A549 (cell line): ENCODE data around the gene SYPL1. TPM values are rescaled to one million over a fixed set of nuclear protein-coding genes. Genes with fewer than 3 reads are reported as not detected.

Source experiments
- ATAC-seq, 2 experiments: fragments of 200-7000 bp in 1 of 2; fragments of >200 bp in 1 of 2; cut with Nextera tagmentation in 1 of 2; cut with Tn5 transposase in 1 of 2; 3 replicates each; pipeline versions ENCODE4 v1.8.0 to v1.9.1; 2018 to 2020; ENCODE audit warnings: mild to moderate bottlenecking in 1 of 2, moderate library complexity in 1 of 2
- CTCF ChIA-PET: fragments of 300-600 bp; sonication (Branson Sonifier 250); formaldehyde crosslinking; extraction: SDS; loops from one replicate; lab custom pipeline; 2021; ENCODE audit warnings: antibody characterized with exemption, inconsistent platforms; lab: Yijun Ruan, JAX
- POLR2A ChIA-PET: fragments of 350-600 bp; formaldehyde crosslinking; extraction: SDS; loops from one replicate; lab custom pipeline; 2021; ENCODE audit warnings: antibody characterized with exemption, inconsistent platforms; lab: Yijun Ruan, JAX
- DNase-seq, 2 experiments: peaks; one replicate each; pipeline versions ENCODE4 v3.0.0 to v3.0.0-alpha.2; 2011 to 2016; ENCODE audit warnings: low read depth in 1 of 2, low spot score in 1 of 2
- FAIRE-seq: peaks from 2 replicates; lab custom pipeline; 2011; peaks lifted over from hg19 to GRCh38; lab: Jason Lieb, UNC
- H3K27ac ChIP-seq, 2 experiments: fragments of >200 bp; sonication (Bioruptor Twin); formaldehyde crosslinking; 3 replicates each; pipeline ENCODE4 v1.5.1; 2016 to 2017
- H3K4me1 ChIP-seq: fragments of >200 bp; sonication (Bioruptor Twin); formaldehyde crosslinking; 3 replicates; pipeline ENCODE4 v1.6.1; 2016
- H3K4me2 ChIP-seq: fragments of >200 bp; sonication (Bioruptor Twin); formaldehyde crosslinking; 3 replicates; pipeline ENCODE4 v1.6.1; 2016
- H3K4me3 ChIP-seq: fragments of >200 bp; sonication (Bioruptor Twin); formaldehyde crosslinking; 3 replicates; pipeline ENCODE4 v1.5.1; 2016
- H3K9me3 ChIP-seq: fragments of >200 bp; sonication (Bioruptor Twin); formaldehyde crosslinking; 3 replicates; pipeline ENCODE4 v1.6.1; 2016
- CEBPB ChIP-seq, 2 experiments: fragments of >200 bp in 1 of 2; sonication (Bioruptor Twin) in 1 of 2; formaldehyde crosslinking in 1 of 2; IDR thresholded peaks; 2 replicates each; pipeline ENCODE4 v1.6.1; 2012 to 2016
- CHD2 ChIP-seq: fragments of 150-350 bp; IDR thresholded peaks from 2 replicates; pipeline ENCODE4 v1.6.1; 2014; ENCODE audit warnings: low read length; ENCODE audit not compliant: partially characterized antibody
- EP300 ChIP-seq, 2 experiments: fragments of >200 bp; sonication (Bioruptor Twin); formaldehyde crosslinking; IDR thresholded peaks; 2 replicates in 1 of 2; 3 replicates in 1 of 2; pipeline ENCODE4 v1.6.1; 2016 to 2017
- ESRRA ChIP-seq: fragments of 150-350 bp; IDR thresholded peaks from 2 replicates; pipeline ENCODE4 v1.6.1; 2014; ENCODE audit warnings: mild to moderate bottlenecking, low read length, borderline replicate concordance
- FOXS1 ChIP-seq: fragments of 250-450 bp; sonication (Bioruptor Pico); IDR thresholded peaks from 2 replicates; pipeline ENCODE4 v1.5.0; 2020; ENCODE audit warnings: mild to moderate bottlenecking, moderate library complexity
- GATA3 ChIP-seq: IDR thresholded peaks from 2 replicates; pipeline ENCODE4 v1.6.1; 2012; ENCODE audit warnings: borderline replicate concordance
- HDAC2 ChIP-seq: fragments of 200-600 bp; sonication (generic); IDR thresholded peaks from 2 replicates; pipeline ENCODE4 v1.6.1; 2016
- HOXA7 ChIP-seq: fragments of 250-450 bp; sonication (Bioruptor Pico); IDR thresholded peaks from 2 replicates; pipeline ENCODE4 v1.5.0; 2020; ENCODE audit warnings: mild to moderate bottlenecking, moderate library complexity
- HOXB13 ChIP-seq: fragments of 250-450 bp; sonication (Bioruptor Pico); IDR thresholded peaks from 2 replicates; pipeline ENCODE4 v1.5.0; 2020; ENCODE audit warnings: low read depth, mild to moderate bottlenecking, moderate library complexity
- JUNB ChIP-seq: fragments of >200 bp; sonication (Bioruptor Twin); formaldehyde crosslinking; IDR thresholded peaks from 2 replicates; pipeline ENCODE4 v1.6.1; 2016
- MAFK ChIP-seq: fragments of 450-650 bp; IDR thresholded peaks from 2 replicates; pipeline ENCODE4 v1.6.1; 2014; ENCODE audit not compliant: partially characterized antibody
- MAZ ChIP-seq: fragments of 150-350 bp; IDR thresholded peaks from 2 replicates; pipeline ENCODE4 v1.6.1; 2014; ENCODE audit warnings: antibody characterized with exemption, low read depth, low read length, borderline replicate concordance
- MYC ChIP-seq: IDR thresholded peaks from 2 replicates; pipeline ENCODE4 v1.6.1; 2012; ENCODE audit warnings: mild to moderate bottlenecking, inconsistent platforms, low read length, improper control_type of control experiment, borderline replicate concordance
- PHF8 ChIP-seq: fragments of 200-600 bp; sonication (generic); IDR thresholded peaks from 2 replicates; pipeline ENCODE4 v1.6.1; 2016; ENCODE audit warnings: low read depth, mild to moderate bottlenecking, antibody characterized with exemption, moderate library complexity, borderline replicate concordance
- POLR2A ChIP-seq: IDR thresholded peaks from 2 replicates; pipeline ENCODE4 v1.6.1; 2012; ENCODE audit warnings: mild to moderate bottlenecking, low read length
- RFX5 ChIP-seq: fragments of 450-650 bp; IDR thresholded peaks from 2 replicates; pipeline ENCODE4 v1.7.1; 2014; ENCODE audit warnings: antibody characterized with exemption, mild to moderate bottlenecking, moderate library complexity
- RNF2 ChIP-seq: fragments of 200-600 bp; sonication (generic); IDR thresholded peaks from 2 replicates; pipeline ENCODE4 v1.6.1; 2016; ENCODE audit warnings: low read depth, mild to moderate bottlenecking, antibody characterized with exemption, moderate library complexity, borderline replicate concordance
- SREBF2 ChIP-seq: fragments of 450-650 bp; IDR thresholded peaks from 2 replicates; pipeline ENCODE4 v1.6.1; 2014; ENCODE audit warnings: mild to moderate bottlenecking, moderate library complexity
- TFCP2L1 ChIP-seq: fragments of 250-450 bp; sonication (Bioruptor Pico); IDR thresholded peaks from 2 replicates; pipeline ENCODE4 v1.5.0; 2021; ENCODE audit warnings: mild to moderate bottlenecking
- TP53 ChIP-seq: fragments of 250-450 bp; sonication (Bioruptor Pico); IDR thresholded peaks from 2 replicates; pipeline ENCODE4 v1.5.0; 2021; ENCODE audit warnings: mild to moderate bottlenecking, moderate library complexity
- ZC3H11A ChIP-seq: fragments of 450-650 bp; IDR thresholded peaks from 2 replicates; pipeline ENCODE4 v1.6.1; 2014; ENCODE audit warnings: antibody characterized with exemption, mild to moderate bottlenecking
- ZFP36 ChIP-seq: fragments of 450-650 bp; IDR thresholded peaks from 2 replicates; pipeline ENCODE4 v1.6.1; 2014; ENCODE audit warnings: borderline replicate concordance; ENCODE audit not compliant: partially characterized antibody
- WGBS: methylation state at CpG from one replicate; pipeline ENCODE4 v1.1.6; 2017; ENCODE audit errors: missing lambda C conversion rate; 5-methylcytosine and 5-hydroxymethylcytosine counted together
- polyA plus RNA-seq, 4 experiments: library from polyadenylated mRNA; depleted of rRNA in 3 of 4; stranded (reverse); fragments of >200 nt; fragmentation: RNase III in 1 of 4; extraction: RNeasy Plus Mini Kit Qiagen cat#74134 plus additional on column Dnase treatment in 1 of 4; gene quantifications; 2 replicates in 3 of 4; 3 replicates in 1 of 4; pipeline ENCODE4 v1.2.3, GENCODE V29; 2011 to 2017
- TF ChIP-seq, protein P1 (sequence below): fragments of 450-650 bp; IDR thresholded peaks from 2 replicates; pipeline ENCODE4 v1.6.1; 2014; ENCODE audit warnings: antibody characterized with exemption
- TF ChIP-seq, protein P2 (sequence below): fragments of 250-450 bp; sonication (Bioruptor Pico); IDR thresholded peaks from 2 replicates; pipeline ENCODE4 v1.5.0; 2020; ENCODE audit warnings: low read depth, mild to moderate bottlenecking, moderate library complexity
- TF ChIP-seq, protein P3 (sequence below): fragments of >200 bp; sonication (Bioruptor Twin); formaldehyde crosslinking; IDR thresholded peaks from 3 replicates; pipeline ENCODE4 v1.6.1; 2016

SYPL1 gene
- polyA plus RNA-seq, 2 of the 4 experiments (the other 2 are of a cell fraction): 102 to 131 TPM

DNA sequence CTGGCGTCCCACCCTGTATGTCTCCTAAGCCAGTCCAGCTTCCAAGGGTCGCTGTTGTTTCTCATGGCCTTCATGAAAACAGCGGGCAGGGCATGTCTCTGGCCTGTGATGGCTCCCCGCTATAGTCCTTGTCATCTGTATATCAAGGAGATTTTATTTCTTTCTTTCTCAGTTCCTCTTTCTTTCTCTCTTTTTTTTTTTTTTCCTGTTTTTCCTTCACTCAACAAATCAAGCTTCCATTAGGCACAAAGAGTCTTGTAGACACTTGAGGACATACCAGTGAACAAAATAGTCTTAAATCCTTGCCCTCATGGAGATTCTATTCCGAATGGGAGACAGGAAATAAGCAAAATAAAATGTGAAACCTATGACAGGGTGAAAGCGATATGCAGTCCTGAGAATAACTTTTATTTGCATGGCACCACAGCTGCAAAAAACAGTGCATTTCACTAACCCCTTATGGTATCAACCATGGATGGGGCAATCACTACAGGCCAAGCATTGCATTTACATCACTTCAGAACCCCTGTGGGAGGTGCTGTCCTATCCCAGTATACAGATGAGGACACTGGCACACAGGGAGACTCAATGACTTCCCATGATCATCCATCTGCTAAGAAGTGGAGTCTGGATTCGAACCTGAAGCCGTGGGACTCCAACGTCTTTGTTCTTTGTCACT, 50.7 kb downstream of the SYPL1 start:
- no peak overlapping the region for H3K4me2 ChIP-seq
- ChIA-PET POLR2A (no interaction called here), CTCF (interaction anchor here (0.5 to 17.2 kb wide), 6 partner anchors 19 to 530 kb away, joined by 3 to 487 read pairs (median 3); no protein-coding TSS in a partner anchor)
- no peak overlapping the region for H3K27ac ChIP-seq
- peaks cover 31% of the 10 kb centered on the region for H3K4me1 ChIP-seq
- H3K9me3 ChIP-seq: no peaks in the 10 kb centered on the region
- no peak overlapping the region for H3K4me3 ChIP-seq
- no peak for FAIRE-seq
- 87% methylated on average over 9 of the region's 9 CpGs for WGBS
- ATAC-seq: no peak
- no peak for DNase-seq
- no peak for TF ChIP-seq HOXB13 (CRISPR knock-in tag)
- TF ChIP-seq MYC: no peak
- no peak for TF ChIP-seq POLR2A
- no peak for TF ChIP-seq CHD2
- no peak for TF ChIP-seq HDAC2

DNA sequence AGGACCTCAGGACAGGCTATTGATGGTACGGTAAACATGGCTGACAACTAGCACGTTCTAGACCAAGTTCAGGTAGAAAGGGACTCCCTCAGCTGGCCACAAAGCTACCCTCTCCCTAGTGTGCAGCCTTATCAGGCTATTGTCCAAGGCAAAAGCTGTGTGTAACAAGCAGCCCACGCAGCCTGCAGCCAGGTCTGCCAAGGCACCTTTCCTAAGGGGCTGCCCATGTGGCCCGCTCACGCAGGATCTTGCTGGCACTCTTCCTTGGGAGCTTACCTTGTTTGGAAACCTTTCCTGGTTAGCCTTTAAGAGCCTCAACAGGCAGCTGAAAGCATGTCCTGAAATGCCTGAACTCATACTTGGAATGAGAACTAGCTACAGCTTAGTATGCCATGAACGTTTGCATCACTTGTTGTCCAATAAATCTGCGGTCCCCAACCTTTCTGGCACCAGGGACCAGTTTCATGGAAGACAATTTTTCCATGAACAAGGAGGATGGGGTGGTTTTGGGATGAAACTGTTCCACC, 51.7 kb downstream of the SYPL1 start:
- Histone ChIP-seq H3K4me2 (no peak overlapping the region), H3K4me3 (no peak overlapping the region), H3K9me3 (no peaks in the 10 kb centered on the region), H3K4me1 (peaks cover 23% of the 10 kb centered on the region), H3K27ac (no peak overlapping the region)
- FAIRE-seq: no peak
- ChIA-PET CTCF (interaction anchor here (0.6 to 17.2 kb wide), 4 partner anchors 18 to 729 kb away, joined by 3 to 487 read pairs (median 6); no protein-coding TSS in a partner anchor), POLR2A (interaction anchor here (0.6 kb wide), 1 partner anchor 12 kb away, joined by 3 read pairs; no protein-coding TSS in a partner anchor)
- ATAC-seq: no peak
- TF ChIP-seq HOXA7 (CRISPR knock-in tag) (no peak), RNF2 (no peak), ZC3H11A (no peak), SREBF2 (no peak), JUNB (no peak), MAZ (no peak), PHF8 (no peak), EP300 (IDR thresholded peaks at IDR 0.05) (no peak), FOXS1 (CRISPR knock-in tag) (no peak)
- TF ChIP-seq, protein P1, sequence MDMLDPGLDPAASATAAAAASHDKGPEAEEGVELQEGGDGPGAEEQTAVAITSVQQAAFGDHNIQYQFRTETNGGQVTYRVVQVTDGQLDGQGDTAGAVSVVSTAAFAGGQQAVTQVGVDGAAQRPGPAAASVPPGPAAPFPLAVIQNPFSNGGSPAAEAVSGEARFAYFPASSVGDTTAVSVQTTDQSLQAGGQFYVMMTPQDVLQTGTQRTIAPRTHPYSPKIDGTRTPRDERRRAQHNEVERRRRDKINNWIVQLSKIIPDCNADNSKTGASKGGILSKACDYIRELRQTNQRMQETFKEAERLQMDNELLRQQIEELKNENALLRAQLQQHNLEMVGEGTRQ: no peak
- TF ChIP-seq, protein P2, sequence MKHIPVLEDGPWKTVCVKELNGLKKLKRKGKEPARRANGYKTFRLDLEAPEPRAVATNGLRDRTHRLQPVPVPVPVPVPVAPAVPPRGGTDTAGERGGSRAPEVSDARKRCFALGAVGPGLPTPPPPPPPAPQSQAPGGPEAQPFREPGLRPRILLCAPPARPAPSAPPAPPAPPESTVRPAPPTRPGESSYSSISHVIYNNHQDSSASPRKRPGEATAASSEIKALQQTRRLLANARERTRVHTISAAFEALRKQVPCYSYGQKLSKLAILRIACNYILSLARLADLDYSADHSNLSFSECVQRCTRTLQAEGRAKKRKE (CRISPR knock-in tag): no peak
- DNase-seq: no peak
- 82% methylated on average over 7 of the region's 7 CpGs for WGBS

DNA sequence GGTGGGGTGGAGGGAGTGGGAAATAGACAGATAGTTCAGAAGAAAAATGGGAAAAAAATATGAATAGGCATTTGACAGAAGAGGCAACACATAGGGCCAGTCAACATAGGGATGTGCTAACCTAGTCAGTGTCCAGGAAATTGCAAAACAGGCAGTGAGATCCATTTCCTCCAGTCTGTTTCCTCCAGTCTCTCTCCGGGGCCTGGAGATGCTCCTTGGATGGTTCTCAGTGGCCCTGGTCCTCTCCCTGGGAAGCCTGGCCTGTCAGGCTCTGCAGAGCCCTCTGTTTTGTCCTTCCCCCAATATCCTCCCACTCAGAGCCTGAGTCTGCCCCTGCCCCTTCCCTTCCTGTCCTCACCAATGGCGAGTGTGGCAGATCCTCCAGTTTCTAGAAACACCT, 52.6 kb downstream of the SYPL1 start:
- DNase-seq (no peak), ATAC-seq (no peak), FAIRE-seq (no peak)
- CTCF ChIA-PET: interaction anchor here (0.6 to 17.2 kb wide), 4 partner anchors 9 to 100 kb away, joined by 3 to 487 read pairs (median 4); no protein-coding TSS in a partner anchor
- no peak overlapping the region for H3K4me3 ChIP-seq
- H3K9me3 ChIP-seq: no peaks in the 10 kb centered on the region
- no peak for TF ChIP-seq ESRRA
- no peak overlapping the region for H3K4me2 ChIP-seq
- peaks cover 14% of the 10 kb centered on the region for H3K4me1 ChIP-seq
- H3K27ac ChIP-seq: no peak overlapping the region
- POLR2A ChIA-PET: no interaction called here
- 75% methylated on average over 2 of the region's 2 CpGs for WGBS

DNA sequence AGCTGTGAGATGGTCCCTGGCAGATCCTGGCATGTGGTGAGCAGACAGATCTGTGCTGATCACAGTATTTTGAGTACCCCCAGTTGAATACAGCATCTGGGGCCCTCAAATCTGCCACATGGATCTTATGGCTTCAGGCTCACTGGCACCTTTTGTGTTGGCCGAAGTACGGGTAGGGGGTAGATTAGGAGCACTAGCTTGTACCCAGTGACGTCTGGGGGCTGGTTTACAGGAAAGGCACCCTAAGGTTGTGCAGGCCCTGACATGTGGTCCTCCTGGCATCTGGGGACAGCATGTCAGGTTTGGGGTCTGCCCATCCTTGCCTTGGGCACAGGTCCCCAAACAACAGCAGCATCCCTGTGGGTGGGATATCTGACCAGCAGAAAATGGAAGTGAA, 53.2 kb downstream of the SYPL1 start:
- Histone ChIP-seq H3K4me3 (no peak overlapping the region), H3K4me2 (no peak overlapping the region), H3K27ac (no peak overlapping the region), H3K4me1 (peaks cover 11% of the 10 kb centered on the region; the same call in 1 of the 3 replicates), H3K9me3 (no peaks in the 10 kb centered on the region)
- DNase-seq (no peak), FAIRE-seq (no peak), ATAC-seq (no peak)
- TF ChIP-seq GATA3 (no peak), ZFP36 (no peak), TFCP2L1 (CRISPR knock-in tag) (no peak), EP300 (IDR thresholded peaks at IDR 0.05) (no peak), TP53 (no peak), RFX5 (no peak), MYC (no peak), CEBPB (IDR thresholded peaks at IDR 0.05) (no peak), MAFK (no peak)
- TF ChIP-seq, protein P3, sequence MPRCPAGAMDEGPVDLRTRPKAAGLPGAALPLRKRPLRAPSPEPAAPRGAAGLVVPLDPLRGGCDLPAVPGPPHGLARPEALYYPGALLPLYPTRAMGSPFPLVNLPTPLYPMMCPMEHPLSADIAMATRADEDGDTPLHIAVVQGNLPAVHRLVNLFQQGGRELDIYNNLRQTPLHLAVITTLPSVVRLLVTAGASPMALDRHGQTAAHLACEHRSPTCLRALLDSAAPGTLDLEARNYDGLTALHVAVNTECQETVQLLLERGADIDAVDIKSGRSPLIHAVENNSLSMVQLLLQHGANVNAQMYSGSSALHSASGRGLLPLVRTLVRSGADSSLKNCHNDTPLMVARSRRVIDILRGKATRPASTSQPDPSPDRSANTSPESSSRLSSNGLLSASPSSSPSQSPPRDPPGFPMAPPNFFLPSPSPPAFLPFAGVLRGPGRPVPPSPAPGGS: no peak
- TF ChIP-seq, protein P1: no peak
- WGBS: 87% methylated on average over 3 of the region's 3 CpGs
- ChIA-PET POLR2A (interaction anchor here (1.1 kb wide), 1 partner anchor 53 kb away, joined by 4 read pairs; the partner anchor contains the start of gene SYPL1), CTCF (interaction anchor here (0.6 to 17.2 kb wide), 8 partner anchors 9 to 101 kb away, joined by 3 to 487 read pairs (median 13); partner anchors contain the start of gene SYPL1)
